ENCODE data around the gene RDH11. TPM values are rescaled to one million over a fixed set of nuclear protein-coding genes. Genes with fewer than 3 reads are reported as not detected.

RDH11 gene
- polyA plus RNA-seq, 3 donors = 64.9 to 70.7 (median 65.4) TPM

GRCh38 chr14:67718265-67718664 lies 22.7 kb upstream of the RDH11 start:
- no peak overlapping the region for H2AFZ ChIP-seq (ENCODE audit: insufficient read depth, low read depth, low read length, poor library complexity, severe bottlenecking)
- no peak overlapping the region for H3K4me3 Mint-ChIP-seq
- H3K36me3 ChIP-seq (replicated peaks in 1 of 2; ENCODE audit: control insufficient read depth in 1 of 2, insufficient read depth in 2 of 2, low read length in 2 of 2) = no peaks in the 10 kb centered on the region
- no peak overlapping the region for H3K27ac ChIP-seq (ENCODE audit: low read depth in 1 of 2, low read length in 2 of 2)
- H3K4me2 ChIP-seq (replicated peaks; ENCODE audit: extremely low read depth, low read length, poor library complexity, severe bottlenecking) = no peak overlapping the region
- intact Hi-C loops (cut with micrococcal nuclease) = no loop called here
- H3K4me3 ChIP-seq (replicated peaks in 1 of 3; ENCODE audit: low read depth in 2 of 3, low read length in 3 of 3) = no peak overlapping the region
- peaks cover 4 to 5% of the 10 kb centered on the region in 2 donors for H3K4me1 ChIP-seq (ENCODE audit: control insufficient read depth in 1 of 2, insufficient read depth in 2 of 2, low read length in 2 of 2)
- peak overlapping the region in 1 of 7 donors; percentile 81 for H3K27ac Mint-ChIP-seq
- no peaks in the 10 kb centered on the region for H4K20me1 ChIP-seq (ENCODE audit: insufficient read depth, low read length)
- no peak for DNase-seq
- H3K4me1 Mint-ChIP-seq = peaks cover 10% of the 10 kb centered on the region
- H3K9me3 ChIP-seq (replicated peaks in 1 of 2; ENCODE audit: control insufficient read depth in 1 of 2, insufficient read depth in 1 of 2, low read length in 2 of 2) = no peaks in the 10 kb centered on the region
- peaks cover 8 to 24% (median 10%) of the 10 kb centered on the region in 3 donors for H3K27me3 Mint-ChIP-seq (ENCODE audit: low read depth in 3 of 3)
- no peaks in the 10 kb centered on the region for H3K79me2 ChIP-seq (ENCODE audit: insufficient read depth, low read length)
- no CpG with 5 or more reads among the region's 2 CpGs for WGBS (ENCODE audit: insufficient coverage)
- peaks cover 0 to 3% (median 0%) of the 10 kb centered on the region in 7 donors for H3K9me3 Mint-ChIP-seq
- H3K9ac ChIP-seq (ENCODE audit: insufficient read depth, low read length, poor library complexity, severe bottlenecking) = no peak overlapping the region
- H3K36me3 Mint-ChIP-seq = no peaks in the 10 kb centered on the region
- TF ChIP-seq CTCF (IDR thresholded peaks at IDR 0.05) = no peak
- H3K27me3 ChIP-seq (ENCODE audit: control insufficient read depth in 2 of 2, insufficient read depth in 2 of 2, low read length in 2 of 2) = peaks cover 4 to 13% of the 10 kb centered on the region in 2 donors

- Mint-ChIP-seq H3K9me3 (no peaks in the 10 kb centered on the region), H3K36me3 (no peaks in the 10 kb centered on the region), H3K4me3 (no peak overlapping the region), H3K4me1 (no peaks in the 10 kb centered on the region), H3K27me3 (ENCODE audit: low read depth in 3 of 3) (peaks cover 4 to 13% (median 7%) of the 10 kb centered on the region in 3 donors), H3K27ac (no peak overlapping the region)
- Histone ChIP-seq H3K9ac (ENCODE audit: insufficient read depth, low read length, poor library complexity, severe bottlenecking) (no peak overlapping the region), H3K4me2 (replicated peaks; ENCODE audit: extremely low read depth, low read length, poor library complexity, severe bottlenecking) (no peak overlapping the region), H2AFZ (ENCODE audit: insufficient read depth, low read depth, low read length, poor library complexity, severe bottlenecking) (no peak overlapping the region), H3K9me3 (replicated peaks in 1 of 2; ENCODE audit: control insufficient read depth in 1 of 2, insufficient read depth in 1 of 2, low read length in 2 of 2) (no peaks in the 10 kb centered on the region), H3K79me2 (ENCODE audit: insufficient read depth, low read length) (no peaks in the 10 kb centered on the region), H3K36me3 (replicated peaks in 1 of 2; ENCODE audit: control insufficient read depth in 1 of 2, insufficient read depth in 2 of 2, low read length in 2 of 2) (no peaks in the 10 kb centered on the region), H4K20me1 (ENCODE audit: insufficient read depth, low read length) (no peaks in the 10 kb centered on the region), H3K27ac (ENCODE audit: low read depth in 1 of 2, low read length in 2 of 2) (no peak overlapping the region), H3K4me3 (replicated peaks in 1 of 3; ENCODE audit: low read depth in 2 of 3, low read length in 3 of 3) (no peak overlapping the region), H3K27me3 (ENCODE audit: control insufficient read depth in 2 of 2, insufficient read depth in 2 of 2, low read length in 2 of 2) (peaks cover 2 to 4% of the 10 kb centered on the region in 2 donors), H3K4me1 (ENCODE audit: control insufficient read depth in 1 of 2, insufficient read depth in 2 of 2, low read length in 2 of 2) (no peaks in the 10 kb centered on the region)
- no CpG with 5 or more reads among the region's 1 CpG for WGBS (ENCODE audit: insufficient coverage)
- intact Hi-C loops (cut with micrococcal nuclease) = no loop called here
- DNase-seq = no peak
- no peak for TF ChIP-seq CTCF (IDR thresholded peaks at IDR 0.05)
These were observed 21.5 kb upstream of the RDH11 start for GRCh38 chr14:67717048-67717447.
